Stimulated activated CD8-positive, alpha-beta memory T cell treated with anti-CD3 and anti-CD28 coated beads, Interleukin-12 subunit alpha, Interleukin-12 subunit beta, amount 100 ng/mL, for 24 hours (primary cell): Measurements from ENCODE around the gene TP63.

ENCODE experiments used
- DNase-seq: peaks from one replicate; pipeline ENCODE4 v3.0.0-alpha.2; 2020; ENCODE audit errors: extremely low read depth

TP63 gene

GRCh38 chr3:189809583-189809982, 178.4 kb downstream of the TP63 start:
- no peak for DNase-seq

GRCh38 chr3:189812806-189813465, 181.7 kb downstream of the TP63 start:
- no peak for DNase-seq

- no peak for DNase-seq
Measured at GRCh38 chr3:189813647-189814240, 182.6 kb downstream of the TP63 start.

DNA sequence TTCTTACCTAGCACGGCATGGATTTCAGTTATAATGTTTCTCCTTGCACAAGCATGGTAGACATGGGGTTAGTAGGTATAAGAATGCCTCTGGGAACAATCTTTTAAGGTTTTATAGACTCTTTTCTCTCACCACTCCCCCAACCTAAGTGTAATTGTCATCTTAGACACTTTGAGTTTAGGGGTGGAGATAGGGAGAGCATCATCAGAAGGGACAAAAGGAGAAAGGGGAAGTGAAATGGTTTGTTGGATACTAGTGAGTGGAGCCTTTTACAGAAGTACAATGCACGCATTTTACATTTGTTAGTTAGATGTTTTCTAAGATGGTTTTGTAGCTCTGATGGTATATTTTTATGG, 189.2 kb downstream of the TP63 start:
- DNase-seq: no peak

GRCh38 chr3:189821262-189821661, 190.1 kb downstream of the TP63 start:
- DNase-seq: no peak

GRCh38 chr3:189822726-189823125, 191.5 kb downstream of the TP63 start:
- no peak for DNase-seq

- DNase-seq: no peak
Measured at GRCh38 chr3:189824629-189825312, 193.6 kb downstream of the TP63 start.

- no peak for DNase-seq
Measured at GRCh38 chr3:189826566-189826965, 195.4 kb downstream of the TP63 start.

GRCh38 chr3:189827108-189827507, 195.9 kb downstream of the TP63 start:
- DNase-seq: no peak

GRCh38 chr3:189830401-189830800, 199.2 kb downstream of the TP63 start:
- DNase-seq: no peak

DNA sequence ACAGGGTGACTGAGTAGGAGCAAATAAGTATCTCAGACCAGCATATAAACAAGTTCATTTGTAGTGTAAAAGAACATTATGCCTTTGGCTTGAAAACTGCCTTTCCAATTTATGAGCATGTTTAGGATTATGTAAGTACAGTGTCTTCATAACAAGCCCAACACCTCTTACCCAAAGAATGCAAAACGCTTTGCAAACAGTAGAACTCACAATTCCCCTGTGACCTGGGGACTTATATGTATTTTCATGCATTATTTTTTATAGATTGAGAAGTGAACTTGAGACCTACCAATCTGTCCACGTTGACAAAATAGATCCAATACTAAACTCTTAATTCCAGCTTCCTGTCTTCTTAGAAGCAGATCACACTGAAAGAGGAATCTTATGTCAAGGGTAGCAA, 202.1 kb downstream of the TP63 start:
- DNase-seq: no peak

DNA sequence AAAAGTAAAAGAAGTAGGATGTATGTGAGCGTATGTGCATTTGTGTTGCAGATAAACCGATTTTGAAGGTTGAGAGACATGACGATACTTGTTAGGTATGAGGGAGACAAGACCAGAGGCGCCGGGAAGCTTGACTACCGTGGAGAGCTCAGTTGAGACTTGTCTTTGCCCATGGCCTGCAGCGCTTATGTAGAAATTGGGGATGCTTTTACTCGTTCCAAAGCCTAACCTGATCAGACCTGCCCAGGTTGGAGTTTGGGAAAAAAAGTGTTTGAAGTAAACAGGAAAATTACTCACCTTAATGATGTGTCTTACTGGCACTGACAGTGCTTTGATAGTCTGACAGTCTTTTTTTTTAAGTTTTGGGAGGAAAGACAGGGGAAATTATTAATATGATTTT, 202.8 kb downstream of the TP63 start:
- no peak for DNase-seq

DNA sequence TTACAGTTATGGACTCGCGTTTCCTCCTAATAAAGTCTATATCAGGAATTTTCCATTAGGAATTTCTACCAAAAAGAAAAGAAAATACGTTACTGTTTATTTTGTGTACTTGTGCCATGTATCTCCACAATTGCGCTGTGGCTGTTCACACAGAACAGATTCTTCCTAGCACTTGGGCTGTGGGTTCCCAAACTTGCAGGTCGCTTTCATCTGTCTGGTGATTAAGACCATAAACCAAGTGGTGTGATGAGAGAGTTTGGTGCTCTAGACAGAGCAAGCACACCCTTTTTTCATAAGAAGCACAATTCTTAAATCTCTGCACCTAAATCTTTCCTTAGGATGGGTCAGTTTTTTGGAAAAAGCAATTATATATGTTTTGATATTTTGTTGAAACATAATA, 203.3 kb downstream of the TP63 start:
- DNase-seq: no peak

GRCh38 chr3:189836795-189837194, 205.6 kb downstream of the TP63 start:
- DNase-seq: no peak

DNA sequence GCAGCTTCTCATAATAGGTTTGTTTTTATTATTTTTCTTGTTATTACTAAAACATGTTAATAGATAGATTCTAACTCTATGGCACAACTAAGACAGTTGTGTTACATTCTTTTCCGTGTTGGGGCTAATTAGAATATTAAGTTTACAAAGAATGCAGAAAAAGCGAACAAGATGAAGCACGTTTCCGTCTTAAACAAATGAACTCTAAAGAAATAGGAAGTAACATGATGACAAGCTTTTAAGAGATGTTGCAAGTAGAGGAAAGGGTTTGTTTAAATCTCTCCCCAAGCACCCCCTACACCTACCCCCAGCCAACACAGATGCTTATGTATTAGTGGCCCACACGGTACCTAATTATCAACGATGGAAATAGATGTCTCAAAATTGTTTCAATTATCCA, 207.1 kb downstream of the TP63 start:
- DNase-seq: no peak

- no peak for DNase-seq
Measured at GRCh38 chr3:189839576-189839975, 208.4 kb downstream of the TP63 start.

GRCh38 chr3:189841473-189842205, 210.4 kb downstream of the TP63 start:
- DNase-seq: no peak

DNA sequence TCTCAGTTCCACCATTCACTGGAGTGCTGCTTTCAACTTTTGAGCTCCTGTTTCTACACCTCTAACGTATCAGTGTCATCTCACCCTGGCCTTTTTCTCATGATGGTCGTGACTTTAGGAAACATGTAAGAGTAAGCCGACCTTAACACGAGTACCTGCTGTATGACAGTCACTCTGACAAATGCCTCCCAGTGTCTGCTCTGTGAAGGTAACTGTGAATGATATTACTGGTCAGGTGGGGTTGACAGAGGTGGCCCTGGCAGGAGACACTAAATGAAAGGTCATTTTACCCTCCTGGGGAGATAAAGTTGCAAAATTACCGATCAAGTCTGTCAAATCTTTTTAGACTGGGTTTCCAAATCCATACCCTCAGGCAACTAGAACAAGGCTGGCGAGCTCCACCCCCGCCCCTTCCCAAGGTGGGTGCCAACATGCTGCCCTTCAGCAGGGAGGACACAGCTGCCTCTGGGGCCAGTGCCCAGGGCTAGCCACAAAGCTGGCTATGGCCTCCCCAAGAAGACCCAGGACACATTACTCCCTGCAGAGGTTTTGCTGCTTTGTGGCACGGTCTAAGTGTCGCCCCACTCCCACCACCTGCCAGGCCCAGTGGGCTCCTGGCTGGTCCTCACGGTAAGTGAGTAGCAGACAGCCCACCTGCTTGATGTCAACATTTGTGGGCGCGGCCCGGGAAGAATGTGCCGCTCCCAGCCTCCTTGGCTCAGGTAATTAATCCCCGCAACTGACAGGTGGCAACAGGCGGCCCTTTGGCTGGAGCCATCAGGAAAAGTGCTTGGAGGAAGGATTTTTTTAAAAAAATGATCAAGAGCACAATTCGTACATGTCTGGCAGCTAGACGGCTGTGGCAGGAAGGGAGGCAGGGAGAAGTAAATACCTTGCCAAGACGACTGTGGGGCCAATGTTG, 211.8 kb downstream of the TP63 start:
- no peak for DNase-seq

DNA sequence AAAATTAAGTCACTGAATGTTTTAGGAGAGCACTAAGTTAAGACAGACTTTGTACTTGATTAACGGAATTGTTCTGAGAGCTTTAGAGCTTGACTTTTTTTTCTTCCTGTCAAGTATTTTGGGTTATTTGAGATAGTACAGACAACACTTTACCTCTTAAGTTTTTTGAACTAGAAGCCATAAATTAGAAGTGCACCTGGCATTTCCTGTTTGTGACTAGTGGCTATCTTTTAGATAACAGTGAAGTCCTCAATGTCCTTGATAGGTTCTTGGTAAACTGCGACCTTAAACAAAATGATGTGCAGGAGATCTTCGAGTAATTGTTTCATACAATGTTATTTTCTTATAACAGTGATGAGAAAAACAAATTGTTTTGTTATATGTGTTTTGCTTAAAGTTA, 213.9 kb downstream of the TP63 start:
- no peak for DNase-seq

DNA sequence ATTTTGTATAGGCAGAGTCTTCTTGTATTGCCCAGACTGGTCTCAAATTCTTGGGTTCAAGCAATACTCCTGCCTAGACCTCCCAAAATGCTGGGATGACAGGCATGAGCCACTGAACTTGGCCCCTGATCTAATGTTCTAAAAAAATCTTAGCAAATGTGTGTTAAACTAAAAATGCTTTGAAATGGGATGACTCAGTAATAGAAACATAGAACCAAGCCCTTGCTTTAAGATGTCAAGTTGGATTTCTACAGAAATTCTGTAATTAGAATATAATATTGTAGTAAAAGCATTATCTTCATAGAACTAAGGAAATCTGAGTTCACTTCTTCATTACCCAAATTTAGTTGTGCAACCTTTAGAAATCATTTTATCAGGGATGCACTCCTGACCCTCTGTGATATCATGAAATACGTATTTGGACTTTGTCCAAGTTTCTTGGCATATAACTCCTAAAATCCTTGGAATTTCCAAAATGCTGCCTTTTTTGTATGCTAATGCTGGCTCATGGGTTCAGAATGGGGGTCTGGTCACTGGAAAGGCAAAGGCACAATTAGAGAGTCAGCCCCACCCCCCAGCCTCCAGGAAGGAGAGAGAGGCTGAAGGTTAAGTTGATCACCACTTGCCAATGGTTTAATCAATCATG, 217.3 kb downstream of the TP63 start:
- no peak for DNase-seq

DNA sequence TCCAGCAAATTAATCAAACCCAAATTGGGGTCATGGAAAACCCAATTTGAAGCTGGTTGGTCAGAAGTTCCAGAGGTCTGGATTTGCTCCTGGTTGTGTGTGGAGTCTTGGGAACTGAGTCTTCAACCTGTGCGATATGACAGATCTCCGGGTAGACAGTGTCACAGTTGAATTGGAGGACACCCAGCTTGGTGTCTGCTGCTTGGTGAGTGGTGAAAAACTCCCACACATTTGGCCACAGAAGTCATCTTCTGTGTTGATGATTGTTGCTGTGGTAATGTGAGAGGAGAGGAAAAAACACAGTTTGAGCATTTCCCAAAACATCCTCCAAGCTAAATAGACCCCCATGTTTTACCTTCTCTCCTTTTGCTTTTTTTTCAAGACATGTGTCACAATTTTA, 218.1 kb downstream of the TP63 start:
- DNase-seq: no peak
